Stomach (tissue), 4 donors: Measurements from ENCODE around the gene CASP8AP2.

ENCODE experiments used
- CTCF ChIP-seq, 7 experiments: fragments of 450-650 bp in 4 of 7; fragments of 200-600 bp in 3 of 7; sonication (generic) in 3 of 7; IDR thresholded peaks; one replicate each; pipeline ENCODE4 v1.5.1; 2016 to 2019; ENCODE audit warnings: antibody characterized with exemption in 7 of 7, control low read depth in 2 of 7, mild to moderate bottlenecking in 1 of 7
- EP300 ChIP-seq: sonication (generic); formaldehyde crosslinking; IDR thresholded peaks from one replicate; pipeline ENCODE4 v1.6.1; 2017; ENCODE audit warnings: antibody characterized with exemption
- POLR2A ChIP-seq, 4 donors: fragments of 450-650 bp; IDR thresholded peaks; one replicate each; pipeline ENCODE4 v1.6.1; 2016; ENCODE audit warnings: antibody characterized with exemption in 4 of 4, control low read depth in 2 of 4, mild to moderate bottlenecking in 1 of 4, moderate library complexity in 1 of 4
- POLR2AphosphoS5 ChIP-seq, 3 donors: sonication (generic); formaldehyde crosslinking; IDR thresholded peaks; one replicate each; pipeline ENCODE4 v1.6.1; 2016; ENCODE audit warnings: antibody characterized with exemption in 3 of 3

GRCh38 chr6:89834884-89835792, 5.5 kb downstream of the CASP8AP2 start:
- TF ChIP-seq CTCF (IDR thresholded peaks at IDR 0.05) (no peak), EP300 (no peak), POLR2AphosphoS5 (IDR thresholded peaks at IDR 0.05) (no peak), POLR2A (IDR thresholded peaks at IDR 0.05) (no peak)
